Esophagus (tissue), 2 donors: ENCODE measurements around the gene PML. TPM values are rescaled to one million over a fixed set of nuclear protein-coding genes. Genes with fewer than 3 reads are reported as not detected.
"Not testable (repeated sequence)": the region's sequence is repeated elsewhere in the genome, so short reads cannot be mapped to it uniquely, and the experiment has no call there.

ENCODE experiments used
- H3K27ac ChIP-seq, 2 donors: one replicate each; pipeline ENCODE4 v1.5.1; 2013; ENCODE audit warnings: low read depth in 2 of 2, mild to moderate bottlenecking in 2 of 2, inconsistent platforms in 1 of 2, low read length in 1 of 2, moderate library complexity in 1 of 2
- H3K27me3 ChIP-seq, 2 donors: one replicate each; pipeline ENCODE4 v1.6.1; 2013; ENCODE audit warnings: low read length in 2 of 2, control low read depth in 1 of 2, mild to moderate bottlenecking in 1 of 2; ENCODE audit not compliant: insufficient read depth in 2 of 2, control insufficient read depth in 1 of 2
- H3K36me3 ChIP-seq, 2 donors: one replicate each; pipeline ENCODE4 v1.6.1; 2013; ENCODE audit warnings: low read length in 1 of 2; ENCODE audit not compliant: control insufficient read depth in 2 of 2, insufficient read depth in 2 of 2
- H3K4me1 ChIP-seq, 2 donors: one replicate each; pipeline ENCODE4 v1.6.1; 2013; ENCODE audit warnings: low read length in 1 of 2; ENCODE audit not compliant: control insufficient read depth in 2 of 2, insufficient read depth in 2 of 2
- H3K4me3 ChIP-seq, 2 donors: one replicate each; pipeline ENCODE4 v1.5.1; 2013; ENCODE audit warnings: low read length in 2 of 2, mild to moderate bottlenecking in 2 of 2, low read depth in 1 of 2, moderate library complexity in 1 of 2
- H3K9me3 ChIP-seq, 2 donors: one replicate each; pipeline ENCODE4 v1.6.1; 2013; ENCODE audit warnings: mild to moderate bottlenecking in 2 of 2, low read depth in 1 of 2, low read length in 1 of 2, moderate library complexity in 1 of 2; ENCODE audit not compliant: control insufficient read depth in 2 of 2, insufficient read depth in 1 of 2
- WGBS, 2 donors: extraction: QIAGEN DNeasy Blood & Tissue Kit; methylation state at CpG; one replicate each; pipeline ENCODE4 v1.1.7; 2013; 5-methylcytosine and 5-hydroxymethylcytosine counted together
- polyA plus RNA-seq, 2 donors: library from polyadenylated mRNA; stranded (reverse); fragments of 200-250 nt; gene quantifications; one replicate each; pipeline ENCODE4 v1.2.3, GENCODE V29; 2013
- donor health status: healthy with polysubstance abuse.
- donor health status: Bipolar disorder and iron deficiency.

Gene PML
- polyA plus RNA-seq, 2 donors = 16.9 to 18.8 TPM

GRCh38 chr15:74052271-74053260, 58.0 kb downstream of the PML start:
- not testable (repeated sequence) for H3K36me3 ChIP-seq, H3K27me3 ChIP-seq, H3K27ac ChIP-seq, H3K9me3 ChIP-seq, H3K4me3 ChIP-seq
- H3K4me1 ChIP-seq = peaks cover 0 to 12% of the 10 kb centered on the region in 2 donors
- WGBS, 2 donors = 91 to 93% methylated on average over 40 to 42 of the region's 42 CpGs

DNA sequence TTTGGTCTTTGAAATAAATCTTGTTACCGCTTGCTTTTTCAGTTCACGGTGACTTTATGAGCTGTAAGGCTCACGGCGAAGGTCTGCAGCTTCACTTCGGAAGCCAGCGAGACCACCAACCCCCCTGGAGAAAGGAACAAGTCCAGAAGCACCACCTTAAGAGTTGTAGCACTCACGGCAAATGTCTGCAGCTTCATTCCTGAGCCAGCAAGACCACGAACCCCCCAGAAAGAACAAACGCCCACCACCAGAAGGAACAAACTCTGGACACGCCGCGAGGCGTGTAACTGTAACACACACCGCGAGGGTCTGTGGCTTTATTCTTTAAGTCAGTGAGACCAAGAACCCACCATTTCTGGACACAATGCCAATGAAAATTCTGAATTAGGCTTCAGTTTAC, 59.0 kb downstream of the PML start:
- 73 to 76% methylated on average over 15 of the region's 15 CpGs for WGBS, 2 donors
- Histone ChIP-seq H3K4me3 (no peak overlapping the region), H3K9me3 (no peaks in the 10 kb centered on the region), H3K27me3 (no peaks in the 10 kb centered on the region), H3K4me1 (peaks cover 0 to 7% of the 10 kb centered on the region in 2 donors), H3K27ac (no peak overlapping the region), H3K36me3 (no peaks in the 10 kb centered on the region)

DNA sequence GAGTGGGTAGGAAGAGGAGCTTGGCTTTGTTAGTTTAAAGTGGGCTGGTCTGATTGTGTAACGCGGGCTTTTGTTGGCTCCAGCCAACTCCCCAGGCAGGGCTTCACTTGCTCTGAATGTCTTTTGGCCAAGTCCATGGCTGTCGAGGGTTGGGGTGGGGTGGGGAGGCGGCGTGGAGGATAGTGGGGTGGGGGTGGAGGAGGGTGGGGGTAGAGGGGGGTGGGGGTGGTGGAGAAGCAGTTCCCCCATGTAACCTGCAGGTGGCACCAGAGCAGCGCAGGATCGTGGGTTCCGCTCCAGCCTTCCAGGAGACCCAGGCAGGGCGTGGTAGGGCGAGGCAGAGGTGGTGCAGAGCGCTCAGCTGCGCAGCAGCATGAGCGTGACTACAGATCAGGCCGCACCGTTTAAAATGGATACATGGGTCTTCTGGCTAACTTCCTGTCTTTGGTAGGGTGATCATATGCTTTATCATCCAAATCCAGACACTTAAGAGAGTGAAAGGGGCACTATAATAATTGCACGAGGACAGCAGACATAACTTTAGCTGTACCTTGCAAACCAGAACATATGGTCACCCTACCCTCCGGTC, 59.5 kb downstream of the PML start:
- no peaks in the 10 kb centered on the region for H3K36me3 ChIP-seq
- WGBS, 2 donors = 7% methylated on average over 16 to 17 of the region's 17 CpGs
- no peak overlapping the region for H3K27ac ChIP-seq
- no peaks in the 10 kb centered on the region for H3K9me3 ChIP-seq
- H3K4me3 ChIP-seq = no peak overlapping the region
- H3K4me1 ChIP-seq = peaks cover 0 to 7% of the 10 kb centered on the region in 2 donors
- no peaks in the 10 kb centered on the region for H3K27me3 ChIP-seq

DNA sequence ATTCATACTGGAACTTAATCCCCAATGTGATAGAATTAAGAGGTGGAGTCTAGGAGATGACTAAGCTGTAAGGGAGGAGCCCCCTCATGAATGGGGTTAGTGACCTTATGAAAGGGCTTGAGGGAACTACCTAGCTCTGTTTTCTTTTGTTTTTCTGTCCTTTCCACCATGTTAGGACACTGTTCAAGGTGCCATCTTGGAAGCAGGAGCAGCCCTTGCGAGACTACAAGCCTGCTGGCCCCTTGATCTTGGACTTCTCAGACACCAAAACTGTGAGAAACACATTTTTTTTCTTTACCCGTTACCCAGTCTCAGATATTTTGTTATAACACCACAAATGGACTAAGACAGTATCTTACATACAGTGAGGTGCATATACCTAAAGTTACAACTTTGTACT, 61.3 kb downstream of the PML start:
- 90 to 92% methylated on average over 2 of the region's 2 CpGs for WGBS, 2 donors
- Histone ChIP-seq H3K36me3 (no peaks in the 10 kb centered on the region), H3K27ac (no peak overlapping the region), H3K4me1 (peaks cover 0 to 4% of the 10 kb centered on the region in 2 donors), H3K27me3 (no peaks in the 10 kb centered on the region), H3K9me3 (no peaks in the 10 kb centered on the region), H3K4me3 (no peak overlapping the region)

- H3K9me3 ChIP-seq, H3K4me3 ChIP-seq, H3K4me1 ChIP-seq, H3K36me3 ChIP-seq, H3K27me3 ChIP-seq, H3K27ac ChIP-seq: not testable (repeated sequence)
- 93 to 96% methylated on average over 5 of the region's 5 CpGs for WGBS, 2 donors
These were observed 61.8 kb downstream of the PML start for GRCh38 chr15:74056330-74056729.

- 86% methylated on average over 6 of the region's 6 CpGs for WGBS, 2 donors
- H3K4me3 ChIP-seq, H3K4me1 ChIP-seq, H3K27ac ChIP-seq, H3K27me3 ChIP-seq, H3K9me3 ChIP-seq, H3K36me3 ChIP-seq: not testable (repeated sequence)
These were observed 64.7 kb downstream of the PML start for GRCh38 chr15:74059050-74059833.

GRCh38 chr15:74060251-74060650, 65.7 kb downstream of the PML start:
- Histone ChIP-seq H3K36me3 (no peaks in the 10 kb centered on the region), H3K4me1 (peaks cover 0 to 4% of the 10 kb centered on the region in 2 donors), H3K9me3 (no peaks in the 10 kb centered on the region), H3K27me3 (no peaks in the 10 kb centered on the region), H3K4me3 (no peak overlapping the region), H3K27ac (no peak overlapping the region)
- WGBS, 2 donors = 61 to 64% methylated on average over 6 of the region's 6 CpGs

DNA sequence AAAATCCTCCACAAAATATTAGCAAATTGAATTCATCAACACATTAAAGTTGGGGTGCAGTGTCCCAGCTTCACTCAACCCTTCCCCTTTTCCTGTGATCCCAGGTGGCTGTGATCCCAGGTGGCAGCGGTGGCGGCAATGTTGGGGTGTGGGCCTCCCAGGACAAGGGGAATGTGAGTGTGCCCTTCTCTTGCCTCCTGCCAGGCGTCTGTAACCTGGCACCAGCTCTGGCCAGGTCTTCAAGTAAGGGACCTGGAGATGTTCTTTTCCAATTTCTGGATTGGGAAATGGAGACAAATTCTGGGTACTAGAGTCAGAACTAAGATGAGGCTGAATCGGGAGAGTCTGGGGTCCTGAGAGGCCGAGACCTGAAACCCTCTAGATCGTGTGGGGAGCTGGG, 67.7 kb downstream of the PML start:
- peaks cover 0 to 4% of the 10 kb centered on the region in 2 donors for H3K4me1 ChIP-seq
- no peak overlapping the region for H3K4me3 ChIP-seq
- H3K9me3 ChIP-seq = no peaks in the 10 kb centered on the region
- H3K27ac ChIP-seq = no peak overlapping the region
- 90 to 97% methylated on average over 6 of the region's 6 CpGs for WGBS, 2 donors
- no peaks in the 10 kb centered on the region for H3K27me3 ChIP-seq
- H3K36me3 ChIP-seq = no peaks in the 10 kb centered on the region

DNA sequence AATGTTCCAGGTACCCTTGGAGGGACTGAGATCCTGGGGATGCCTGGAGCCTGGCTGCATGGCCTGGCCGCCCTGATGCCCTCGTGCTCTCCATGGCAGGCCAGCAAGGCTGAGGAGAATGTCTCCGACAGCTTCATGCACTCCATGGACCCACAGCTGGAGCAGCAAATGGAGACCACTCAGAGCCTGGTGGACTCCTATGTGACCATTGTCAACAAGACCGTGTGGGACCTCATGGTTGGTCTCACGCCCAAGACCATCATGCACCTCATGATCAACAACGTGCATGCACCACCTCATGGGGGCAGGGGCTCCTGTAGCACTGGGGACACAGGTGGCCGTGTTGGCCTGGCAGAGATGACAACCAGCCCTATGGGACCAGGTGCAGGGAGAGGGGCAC, 68.2 kb downstream of the PML start:
- Histone ChIP-seq H3K27ac (no peak overlapping the region), H3K4me3 (no peak overlapping the region), H3K36me3 (no peaks in the 10 kb centered on the region), H3K27me3 (no peaks in the 10 kb centered on the region), H3K4me1 (peaks cover 0 to 4% of the 10 kb centered on the region in 2 donors), H3K9me3 (no peaks in the 10 kb centered on the region)
- 88 to 90% methylated on average over 7 of the region's 7 CpGs for WGBS, 2 donors
